Glomerular endothelial cell (primary cell): ENCODE results near the gene CCSER1. TPM values are rescaled to one million over a fixed set of nuclear protein-coding genes. Genes with fewer than 3 reads are reported as not detected.
"Not testable (repeated sequence)": the region's sequence is repeated elsewhere in the genome, so short reads cannot be mapped to it uniquely, and the experiment has no call there.

Source experiments
- DNase-seq: peaks from one replicate; pipeline ENCODE4 v3.0.0-alpha.2; 2011; ENCODE audit warnings: low read depth, low spot score; ENCODE audit errors: extremely low read depth
- total RNA-seq: library from RNA; depleted of rRNA; stranded (reverse); fragments of >200 nt; gene quantifications from 2 replicates; pipeline ENCODE4 v1.2.3, GENCODE V29; 2015

CCSER1 gene
- total RNA-seq, 1 donor from 2014 or later, result 0.35 TPM

- DNase-seq, result no peak
Observed at GRCh38 chr4:91601401-91601800, 1474.2 kb downstream of the CCSER1 start.

DNA sequence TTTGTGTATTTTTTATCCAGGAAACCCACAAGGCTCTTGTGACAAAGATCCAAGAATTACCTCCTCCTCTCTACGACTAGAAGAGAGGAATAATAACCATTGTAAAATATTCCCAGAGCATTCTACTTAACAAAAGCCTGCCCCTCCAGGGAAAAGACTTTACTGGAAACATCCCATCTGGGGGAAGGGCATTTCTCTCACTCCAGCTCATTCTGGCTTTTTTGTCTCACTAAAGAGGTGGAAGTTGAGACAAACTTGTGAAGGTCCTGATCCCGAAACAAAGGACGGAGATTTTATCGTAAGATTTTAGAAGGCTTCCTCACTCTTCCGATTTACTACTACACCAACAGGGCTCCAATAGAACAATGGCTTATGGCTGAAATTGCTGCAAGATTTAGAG is 1484.6 kb downstream of the CCSER1 start:
- no peak for DNase-seq

- DNase-seq, result no peak
Observed at GRCh38 chr4:91620952-91621351, 1493.8 kb downstream of the CCSER1 start.

GRCh38 chr4:91621446-91621845 is 1494.3 kb downstream of the CCSER1 start:
- DNase-seq, result no peak

DNA sequence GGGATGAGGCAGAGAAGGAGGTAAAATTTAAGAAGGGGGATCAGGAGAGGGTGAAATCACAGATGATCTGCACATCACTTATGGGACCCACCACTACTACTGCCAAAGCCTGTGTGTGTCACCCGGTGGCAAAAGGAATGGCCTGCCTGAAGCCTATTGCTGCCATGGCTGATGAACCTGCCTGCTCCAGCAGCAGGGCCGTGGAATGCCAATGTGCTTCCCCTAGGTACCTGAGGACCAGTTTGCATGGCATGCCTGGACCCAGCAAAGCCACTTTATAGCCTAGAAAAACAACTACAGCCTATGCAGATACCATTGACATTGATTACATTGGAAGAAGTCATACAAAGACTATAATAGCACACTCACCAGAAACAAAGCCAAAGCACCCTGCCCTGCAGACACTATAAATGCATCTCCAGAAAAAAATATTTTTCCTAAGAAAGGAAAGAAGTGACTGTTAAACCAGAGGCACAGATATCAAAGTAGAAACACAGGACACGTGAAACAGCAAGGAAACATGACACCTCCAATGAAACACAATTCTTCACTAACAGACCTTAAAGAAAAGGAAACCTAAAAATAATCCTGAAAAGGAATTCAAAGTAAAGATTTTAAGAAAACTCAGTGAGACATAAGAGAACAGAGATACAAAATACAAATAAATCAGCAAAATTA is 1495.9 kb downstream of the CCSER1 start:
- DNase-seq, result no peak

DNA sequence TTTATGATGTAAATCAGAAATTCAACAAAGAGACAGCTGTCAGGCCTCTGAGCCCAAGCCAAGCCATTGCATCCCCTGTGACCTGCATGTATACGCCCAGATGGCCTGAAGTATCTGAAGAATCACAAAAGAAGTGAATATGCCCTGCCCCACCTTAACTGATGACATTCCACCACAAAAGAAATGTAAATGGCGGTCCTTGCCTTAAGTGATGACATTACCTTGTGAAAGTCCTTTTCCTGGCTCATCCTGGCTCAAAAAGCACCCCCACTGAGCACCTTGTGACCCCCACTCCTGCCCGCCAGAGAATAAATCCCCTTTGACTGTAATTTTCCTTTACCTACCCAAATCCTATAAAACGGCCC is 1496.4 kb downstream of the CCSER1 start:
- DNase-seq, result not testable (repeated sequence)

DNA sequence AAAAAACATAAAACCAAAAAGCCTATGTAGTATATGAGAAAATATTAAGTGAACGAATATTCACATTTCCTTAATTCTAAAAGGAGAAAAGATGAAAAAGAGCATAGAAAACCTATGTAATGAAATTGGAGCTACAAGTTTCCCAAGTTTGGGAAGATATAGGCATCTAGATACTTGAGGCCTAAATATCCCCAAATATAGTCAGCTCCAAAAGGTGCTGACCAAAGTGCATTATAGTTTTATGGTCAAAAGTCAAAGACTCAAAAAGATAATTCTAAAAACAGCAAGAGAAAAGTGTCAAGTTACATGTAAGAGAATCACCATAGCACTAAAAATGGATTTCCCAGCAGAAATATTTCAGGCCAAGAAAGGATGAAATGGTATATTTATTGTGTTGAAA is 1502.9 kb downstream of the CCSER1 start:
- no peak for DNase-seq

DNA sequence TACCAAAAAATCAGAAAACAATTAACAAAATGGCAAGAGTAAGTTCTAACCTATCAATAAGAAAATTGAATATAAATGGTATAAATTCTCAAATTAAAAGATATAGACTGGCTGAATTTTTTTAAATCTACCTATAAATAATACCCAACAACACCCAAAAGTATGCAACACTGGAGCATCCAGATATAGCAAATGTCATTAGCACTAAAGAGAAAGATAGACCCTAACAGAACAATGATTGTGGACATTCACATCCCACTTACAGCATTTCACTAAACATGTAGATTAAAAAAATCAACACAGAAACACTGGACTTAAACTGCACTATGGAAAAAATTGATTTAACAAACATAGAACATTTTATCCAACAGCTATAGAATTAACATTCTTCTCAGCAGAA is 1503.6 kb downstream of the CCSER1 start:
- no peak for DNase-seq

GRCh38 chr4:91631335-91631734 is 1504.1 kb downstream of the CCSER1 start:
- no peak for DNase-seq

GRCh38 chr4:91636083-91636482 is 1508.9 kb downstream of the CCSER1 start:
- no peak for DNase-seq

Other genes with a start within 250 kb of the CCSER1 start
- gene MMRN1, start 232.5 kb upstream of the CCSER1 start, total RNA-seq, result 28.7 and 118 TPM in 2 replicates